ENCODE measurements around the gene CACNA1C. TPM values are rescaled to one million over a fixed set of nuclear protein-coding genes. Genes with fewer than 3 reads are reported as not detected.

Gene CACNA1C
- total RNA-seq, 1 donor from 2014 or later: 1.3 TPM

DNA sequence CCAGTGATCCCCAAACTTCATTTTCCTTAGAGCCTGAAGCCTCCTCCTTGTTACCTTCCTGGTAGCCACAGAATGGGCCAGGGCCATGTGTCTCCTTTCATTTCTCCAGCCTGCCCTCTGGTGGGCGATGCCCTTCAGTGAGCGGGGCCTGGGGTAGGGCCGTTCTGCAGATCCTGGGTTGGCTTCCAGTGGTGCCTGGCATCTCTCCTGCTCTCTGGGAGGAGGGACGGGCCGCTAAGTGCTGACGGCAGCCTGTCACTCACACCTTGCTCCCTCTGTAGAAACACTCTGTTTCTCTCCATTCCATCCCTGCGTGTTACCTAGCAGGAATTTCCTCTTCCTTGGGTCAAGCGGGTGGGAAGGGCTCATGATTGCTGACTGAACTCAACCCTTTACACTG is 232.1 kb downstream of the CACNA1C start:
- no peak for DNase-seq (ENCODE audit: low read depth)
- H3K36me3 ChIP-seq (ENCODE audit: control insufficient read depth, insufficient read depth, low read length): no peaks in the 10 kb centered on the region
- H3K4me3 ChIP-seq (ENCODE audit: low read depth, low read length): no peak overlapping the region
- H3K27me3 ChIP-seq (ENCODE audit: control insufficient read depth, insufficient read depth, low read length): no peaks in the 10 kb centered on the region
- TF ChIP-seq, protein P1, sequence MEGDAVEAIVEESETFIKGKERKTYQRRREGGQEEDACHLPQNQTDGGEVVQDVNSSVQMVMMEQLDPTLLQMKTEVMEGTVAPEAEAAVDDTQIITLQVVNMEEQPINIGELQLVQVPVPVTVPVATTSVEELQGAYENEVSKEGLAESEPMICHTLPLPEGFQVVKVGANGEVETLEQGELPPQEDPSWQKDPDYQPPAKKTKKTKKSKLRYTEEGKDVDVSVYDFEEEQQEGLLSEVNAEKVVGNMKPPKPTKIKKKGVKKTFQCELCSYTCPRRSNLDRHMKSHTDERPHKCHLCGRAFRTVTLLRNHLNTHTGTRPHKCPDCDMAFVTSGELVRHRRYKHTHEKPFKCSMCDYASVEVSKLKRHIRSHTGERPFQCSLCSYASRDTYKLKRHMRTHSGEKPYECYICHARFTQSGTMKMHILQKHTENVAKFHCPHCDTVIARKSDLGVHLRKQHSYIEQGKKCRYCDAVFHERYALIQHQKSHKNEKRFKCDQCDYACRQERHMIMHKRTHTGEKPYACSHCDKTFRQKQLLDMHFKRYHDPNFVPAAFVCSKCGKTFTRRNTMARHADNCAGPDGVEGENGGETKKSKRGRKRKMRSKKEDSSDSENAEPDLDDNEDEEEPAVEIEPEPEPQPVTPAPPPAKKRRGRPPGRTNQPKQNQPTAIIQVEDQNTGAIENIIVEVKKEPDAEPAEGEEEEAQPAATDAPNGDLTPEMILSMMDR (IDR thresholded peaks at IDR 0.05; ENCODE audit: insufficient read depth, low read length, poor library complexity, severe bottlenecking): peak; percentile 78

DNA sequence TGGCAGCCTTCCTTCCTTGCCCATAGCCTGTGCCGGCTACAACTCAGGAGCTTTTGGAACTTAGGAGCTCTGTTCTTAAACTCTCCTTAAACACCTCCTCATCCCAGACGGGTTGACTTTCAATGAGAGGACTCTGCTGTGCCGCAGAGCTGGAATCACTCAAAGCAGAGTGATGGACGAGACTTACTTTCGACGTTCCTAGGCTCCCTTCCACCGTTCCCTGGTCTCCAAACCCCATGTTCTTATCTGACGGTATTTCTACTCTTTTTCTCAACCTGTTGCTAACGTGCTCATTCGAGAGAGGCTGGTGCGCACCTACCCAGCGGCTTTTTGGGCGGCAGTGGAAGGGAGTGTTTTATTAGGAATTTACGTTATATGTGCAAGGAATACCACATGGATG is 232.7 kb downstream of the CACNA1C start:
- H3K27me3 ChIP-seq (ENCODE audit: control insufficient read depth, insufficient read depth, low read length): no peaks in the 10 kb centered on the region
- TF ChIP-seq, protein P1 (IDR thresholded peaks at IDR 0.05; ENCODE audit: insufficient read depth, low read length, poor library complexity, severe bottlenecking): no peak

DNA sequence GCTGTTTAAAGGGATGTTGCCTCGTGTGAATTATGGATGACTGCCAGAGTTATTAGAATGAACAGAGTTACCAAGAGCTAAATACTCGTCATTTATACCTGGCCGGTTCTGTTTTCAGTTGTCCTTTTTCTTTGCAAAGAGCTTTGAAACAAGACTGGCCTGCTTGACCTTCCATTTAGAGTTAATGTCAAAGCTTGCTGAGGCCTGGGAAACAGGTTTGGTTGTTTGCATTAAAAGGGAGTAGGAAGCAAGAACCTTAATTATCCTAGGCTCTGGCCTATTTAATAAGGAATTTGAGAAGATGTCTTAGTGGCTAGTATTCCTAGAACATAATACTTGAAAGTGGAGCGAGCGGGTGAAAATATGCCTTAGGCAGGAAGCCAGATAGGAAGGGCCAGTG is 233.3 kb downstream of the CACNA1C start:
- H3K36me3 ChIP-seq (ENCODE audit: control insufficient read depth, insufficient read depth, low read length): no peaks in the 10 kb centered on the region
- H3K27me3 ChIP-seq (ENCODE audit: control insufficient read depth, insufficient read depth, low read length): no peaks in the 10 kb centered on the region
- TF ChIP-seq, protein P1 (IDR thresholded peaks at IDR 0.05; ENCODE audit: insufficient read depth, low read length, poor library complexity, severe bottlenecking): no peak
- no peak for DNase-seq (ENCODE audit: low read depth)
- H3K4me3 ChIP-seq (ENCODE audit: low read depth, low read length): no peak overlapping the region

More for the DNA sequence above, 232.7 kb downstream of the CACNA1C start:
- DNase-seq (ENCODE audit: low read depth): no peak
- H3K36me3 ChIP-seq (ENCODE audit: control insufficient read depth, insufficient read depth, low read length): no peaks in the 10 kb centered on the region
- no peak overlapping the region for H3K4me3 ChIP-seq (ENCODE audit: low read depth, low read length)

DNA sequence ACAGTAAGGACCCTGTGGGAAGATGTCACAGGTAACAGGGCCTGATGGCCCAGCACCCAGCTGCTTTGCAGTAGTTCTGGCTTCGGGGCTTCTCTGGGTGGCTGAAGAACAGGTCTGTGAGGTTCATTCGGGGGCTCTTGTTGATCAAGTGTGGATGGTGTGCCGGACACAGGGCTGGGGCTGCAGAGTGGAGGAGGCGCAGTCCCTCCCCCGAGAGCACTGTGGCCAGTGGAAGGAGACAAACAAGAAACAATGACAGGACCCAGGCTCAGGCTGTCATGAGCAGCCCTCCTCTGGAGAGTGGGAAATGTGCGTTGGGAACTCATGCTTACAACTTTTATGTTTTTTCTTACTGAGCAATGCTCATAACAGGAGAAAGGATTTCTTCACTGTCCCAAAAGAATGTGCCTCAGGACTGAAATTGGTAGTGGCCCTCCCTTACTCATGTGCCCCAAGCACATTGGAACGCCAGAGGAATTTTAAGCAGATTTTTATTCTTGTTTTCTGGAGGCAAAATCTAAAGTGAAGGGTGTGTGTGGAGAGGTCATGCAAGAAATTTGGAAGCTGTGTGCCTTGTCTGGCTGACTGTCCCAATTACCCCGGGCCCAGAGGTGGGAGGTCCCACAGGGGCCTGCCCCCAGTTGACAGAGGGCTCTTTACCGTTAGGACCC is 233.8 kb downstream of the CACNA1C start:
- H3K27me3 ChIP-seq (ENCODE audit: control insufficient read depth, insufficient read depth, low read length): no peaks in the 10 kb centered on the region
- no peak for DNase-seq (ENCODE audit: low read depth)
- H3K4me3 ChIP-seq (ENCODE audit: low read depth, low read length): no peak overlapping the region
- TF ChIP-seq, protein P1 (IDR thresholded peaks at IDR 0.05; ENCODE audit: insufficient read depth, low read length, poor library complexity, severe bottlenecking): no peak
- no peaks in the 10 kb centered on the region for H3K36me3 ChIP-seq (ENCODE audit: control insufficient read depth, insufficient read depth, low read length)

DNA sequence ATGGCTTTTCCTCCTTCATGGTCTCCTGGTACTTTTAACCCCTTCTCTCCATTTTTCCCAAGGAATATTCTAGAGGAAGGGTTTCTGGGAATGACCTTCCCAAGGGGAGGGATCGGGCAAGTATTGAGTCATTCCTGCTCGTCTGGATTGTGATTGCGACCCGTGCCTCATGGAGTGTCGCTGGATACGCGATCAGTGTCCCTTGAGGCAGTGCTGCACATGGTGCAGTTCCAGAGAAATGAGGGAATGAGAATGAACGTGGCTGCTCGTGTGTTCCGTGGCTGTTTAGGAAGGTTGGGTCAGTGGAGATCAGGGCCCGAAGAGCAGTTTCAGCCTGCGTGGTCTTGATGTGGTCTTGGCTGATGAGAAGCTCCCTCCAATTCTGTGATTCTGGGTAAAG is 234.4 kb downstream of the CACNA1C start:
- no peak for DNase-seq (ENCODE audit: low read depth)
- TF ChIP-seq, protein P1 (IDR thresholded peaks at IDR 0.05; ENCODE audit: insufficient read depth, low read length, poor library complexity, severe bottlenecking): no peak
- no peak overlapping the region for H3K4me3 ChIP-seq (ENCODE audit: low read depth, low read length)
- H3K36me3 ChIP-seq (ENCODE audit: control insufficient read depth, insufficient read depth, low read length): no peaks in the 10 kb centered on the region
- H3K27me3 ChIP-seq (ENCODE audit: control insufficient read depth, insufficient read depth, low read length): no peaks in the 10 kb centered on the region

DNA sequence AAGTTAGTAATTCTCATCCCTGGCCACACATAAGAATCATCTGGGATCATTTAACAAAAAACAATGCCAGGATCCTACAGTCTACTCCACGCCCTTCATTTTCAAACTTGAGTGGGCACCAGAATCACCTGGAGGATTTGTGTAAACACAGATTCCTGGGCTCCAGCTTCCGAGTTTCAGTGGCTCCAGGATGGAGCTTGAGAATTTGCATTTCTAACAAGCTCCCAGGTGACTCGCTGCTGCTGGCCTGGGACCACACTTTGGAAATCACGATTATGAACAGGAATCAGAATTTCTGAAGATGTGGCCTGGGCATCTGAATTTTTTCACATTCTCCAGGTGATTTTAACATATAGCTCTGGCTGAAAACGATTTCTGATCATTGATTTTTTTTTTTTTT is 234.8 kb downstream of the CACNA1C start:
- Histone ChIP-seq H3K4me3 (ENCODE audit: low read depth, low read length) (no peak overlapping the region), H3K36me3 (ENCODE audit: control insufficient read depth, insufficient read depth, low read length) (no peaks in the 10 kb centered on the region), H3K27me3 (ENCODE audit: control insufficient read depth, insufficient read depth, low read length) (no peaks in the 10 kb centered on the region)
- TF ChIP-seq, protein P1 (IDR thresholded peaks at IDR 0.05; ENCODE audit: insufficient read depth, low read length, poor library complexity, severe bottlenecking): no peak
- DNase-seq (ENCODE audit: low read depth): no peak

All from kidney epithelial cell (primary cell).